NCI-H146 treated with DMSO at 0.1 percent for 48 hours (cell line): ENCODE data around the gene ACSM2B.
"Not testable (repeated sequence)": the region's sequence is repeated elsewhere in the genome, so short reads cannot be mapped to it uniquely, and the experiment has no call there.

ENCODE experiments used
- DNase-seq: peaks from one replicate; lab custom pipeline; 2025; ENCODE audit not compliant: unreplicated experiment; lab: John Stamatoyannopoulos, UW

The ACSM2B gene, protein sequence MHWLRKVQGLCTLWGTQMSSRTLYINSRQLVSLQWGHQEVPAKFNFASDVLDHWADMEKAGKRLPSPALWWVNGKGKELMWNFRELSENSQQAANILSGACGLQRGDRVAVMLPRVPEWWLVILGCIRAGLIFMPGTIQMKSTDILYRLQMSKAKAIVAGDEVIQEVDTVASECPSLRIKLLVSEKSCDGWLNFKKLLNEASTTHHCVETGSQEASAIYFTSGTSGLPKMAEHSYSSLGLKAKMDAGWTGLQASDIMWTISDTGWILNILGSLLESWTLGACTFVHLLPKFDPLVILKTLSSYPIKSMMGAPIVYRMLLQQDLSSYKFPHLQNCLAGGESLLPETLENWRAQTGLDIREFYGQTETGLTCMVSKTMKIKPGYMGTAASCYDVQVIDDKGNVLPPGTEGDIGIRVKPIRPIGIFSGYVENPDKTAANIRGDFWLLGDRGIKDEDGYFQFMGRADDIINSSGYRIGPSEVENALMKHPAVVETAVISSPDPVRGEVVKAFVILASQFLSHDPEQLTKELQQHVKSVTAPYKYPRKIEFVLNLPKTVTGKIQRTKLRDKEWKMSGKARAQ

DNA sequence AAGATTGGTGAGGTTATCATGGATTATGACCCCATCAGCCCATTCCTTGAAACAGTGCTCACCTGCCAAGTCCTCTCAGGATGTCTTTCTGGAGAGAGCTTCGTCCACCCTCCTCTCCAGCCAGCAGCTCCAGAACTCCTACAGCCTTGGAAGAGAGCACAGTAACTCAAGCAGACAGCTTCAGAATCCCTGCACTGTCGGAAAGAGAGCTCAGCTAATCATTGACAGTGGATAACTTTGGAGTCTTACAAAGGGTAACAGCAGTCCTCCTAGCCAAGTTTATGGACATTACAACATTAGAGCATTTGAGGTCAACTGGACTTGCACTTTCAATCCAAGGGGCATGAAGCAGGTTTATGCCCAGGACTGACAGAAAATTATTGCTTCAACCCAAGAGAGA, at the start of gene ACSM2B:
TSS of gene ACSM2B (minus strand) at position 223 of the 400 bp plus-strand sequence. CDS start 11,522 bp downstream, outside the sequence.
- DNase-seq, result not testable (repeated sequence)

DNA sequence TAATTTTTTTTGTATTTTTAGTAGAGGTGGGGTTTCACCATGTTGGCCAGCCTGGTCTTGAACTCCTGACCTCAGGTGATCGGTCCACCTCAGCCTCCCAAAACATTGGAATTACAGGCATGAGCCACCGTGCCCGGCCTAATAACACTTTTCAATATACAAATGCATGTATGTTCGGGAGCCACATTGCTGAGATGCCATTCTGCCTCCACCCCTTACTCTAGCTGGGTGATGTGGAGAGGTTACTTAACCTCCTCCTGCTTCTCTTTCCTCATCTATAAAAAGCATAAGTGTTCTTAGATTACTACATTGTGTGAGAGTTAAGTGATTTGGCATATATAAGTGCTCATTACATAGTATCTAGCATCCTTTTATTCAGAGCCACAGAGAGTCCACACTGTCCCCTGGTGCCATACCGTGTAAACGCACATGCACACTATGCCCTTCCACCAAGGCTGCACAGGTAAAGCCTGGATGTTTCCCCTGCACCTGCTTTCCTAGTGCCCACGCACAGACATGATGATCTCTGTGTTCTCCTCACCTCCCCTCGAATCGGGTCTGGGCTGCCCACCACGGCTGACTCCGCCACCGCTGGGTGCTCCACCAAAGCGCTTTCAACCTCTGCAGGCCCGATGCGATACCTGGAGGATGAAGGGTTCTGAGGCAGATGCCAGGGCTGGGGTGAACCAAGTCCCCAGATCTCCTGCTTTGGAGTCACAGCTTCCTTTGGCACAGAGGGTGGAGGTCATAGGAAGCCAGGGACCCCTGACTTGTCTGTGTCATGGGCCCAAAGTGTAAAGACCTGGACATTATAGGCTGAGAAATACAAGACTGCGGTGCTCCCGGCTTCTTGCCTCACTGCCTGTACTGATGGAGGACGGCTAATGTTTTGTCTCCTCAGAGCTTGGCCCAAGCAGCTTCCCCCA, 49.0 kb upstream of the ACSM2B start:
- DNase-seq, result no peak

DNA sequence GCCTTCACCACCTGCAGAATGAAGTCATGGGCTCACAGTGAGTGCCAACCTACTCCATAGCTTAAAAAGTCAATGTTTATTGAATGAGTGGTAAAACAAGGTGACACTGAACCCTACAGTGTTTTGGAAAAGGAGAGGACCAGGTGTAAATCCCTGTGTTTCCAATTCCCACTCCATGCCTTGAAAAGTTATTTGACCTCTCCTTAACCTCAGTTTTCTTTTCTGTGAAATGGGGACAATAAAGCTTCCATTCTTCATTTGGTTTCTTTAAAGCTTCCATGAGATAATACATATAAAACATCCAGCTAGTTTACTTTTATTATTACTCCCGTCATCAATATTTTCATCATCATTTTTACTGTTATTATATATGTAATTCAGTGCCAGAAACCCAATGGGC, 48.0 kb upstream of the ACSM2B start:
- DNase-seq, result no peak

DNA sequence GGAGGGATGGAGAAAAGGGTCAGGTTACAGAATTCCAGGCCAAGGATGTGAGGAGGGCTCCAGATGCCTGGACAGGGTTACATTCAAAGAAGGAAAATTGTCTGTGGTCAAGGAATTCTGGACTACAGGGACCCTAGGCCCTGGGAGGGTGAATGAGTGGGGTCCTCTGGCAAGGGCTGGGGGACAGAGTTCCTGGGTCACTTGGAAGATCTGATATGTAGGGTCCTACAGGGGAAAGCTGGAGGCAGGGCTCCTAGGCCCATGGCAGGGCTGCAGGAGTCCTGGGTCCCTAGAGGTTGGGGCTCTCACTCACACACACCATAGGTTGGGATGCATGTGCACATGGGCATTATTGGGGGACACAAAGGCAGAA, 46.3 kb upstream of the ACSM2B start:
- no peak for DNase-seq

DNA sequence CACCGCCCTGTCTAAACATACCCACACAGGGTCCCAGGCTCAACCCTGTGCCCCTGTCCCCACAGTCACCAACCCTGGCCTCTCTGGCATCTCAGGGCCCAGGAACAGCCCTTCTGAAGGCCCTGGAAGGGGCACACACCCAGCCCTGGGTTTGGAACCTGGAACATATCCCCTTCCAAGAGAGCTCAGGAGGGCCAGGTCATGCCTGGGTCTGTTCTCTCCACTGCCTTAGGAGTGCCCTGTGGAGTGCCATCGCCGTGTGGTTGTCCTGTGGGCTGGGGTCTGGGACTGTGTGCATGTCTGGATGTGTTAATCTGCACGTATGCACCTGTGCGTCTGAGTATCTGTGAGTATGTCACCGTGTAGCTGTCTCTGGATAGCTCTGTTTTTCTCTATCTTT, 45.2 kb upstream of the ACSM2B start:
- DNase-seq, result no peak

DNA sequence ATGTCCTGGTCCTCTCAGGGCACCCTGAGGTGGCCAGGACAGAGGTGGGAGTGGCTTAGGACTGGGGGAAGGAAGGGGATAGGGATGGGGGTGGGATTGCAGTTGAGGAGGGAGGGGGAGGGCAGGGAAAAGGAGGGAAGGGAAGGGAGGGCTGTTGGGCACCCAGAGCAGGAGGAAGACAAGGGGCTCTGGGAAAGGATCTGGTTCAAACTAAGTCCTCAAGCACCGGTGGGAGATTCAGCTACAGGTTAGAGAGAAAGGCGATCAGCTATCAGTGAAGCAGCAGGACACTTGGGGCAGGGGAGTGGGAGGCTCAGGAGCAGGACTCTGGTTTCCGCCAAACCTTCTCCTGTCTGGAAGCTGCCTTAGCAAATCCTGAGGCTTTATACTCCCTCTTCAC, 44.6 kb upstream of the ACSM2B start:
- no peak for DNase-seq

DNA sequence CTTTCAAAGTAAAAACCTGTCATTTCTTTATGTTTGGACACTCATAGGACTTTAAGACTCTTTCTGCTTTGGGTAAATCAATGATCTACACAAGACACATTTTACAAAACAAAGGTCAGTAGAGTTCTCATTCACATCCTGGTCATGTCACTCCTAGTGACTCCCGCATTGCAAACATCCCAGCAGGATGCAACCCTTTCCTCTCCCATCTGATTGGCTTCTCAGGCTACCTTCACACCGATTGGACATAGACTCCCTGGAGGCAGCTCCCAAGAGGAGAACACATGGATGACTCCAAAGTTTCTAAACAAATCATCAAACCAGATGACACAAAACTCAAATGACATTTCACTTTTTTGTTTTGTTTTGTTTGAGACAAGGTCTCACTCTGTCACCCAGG, 43.8 kb upstream of the ACSM2B start:
- no peak for DNase-seq

DNA sequence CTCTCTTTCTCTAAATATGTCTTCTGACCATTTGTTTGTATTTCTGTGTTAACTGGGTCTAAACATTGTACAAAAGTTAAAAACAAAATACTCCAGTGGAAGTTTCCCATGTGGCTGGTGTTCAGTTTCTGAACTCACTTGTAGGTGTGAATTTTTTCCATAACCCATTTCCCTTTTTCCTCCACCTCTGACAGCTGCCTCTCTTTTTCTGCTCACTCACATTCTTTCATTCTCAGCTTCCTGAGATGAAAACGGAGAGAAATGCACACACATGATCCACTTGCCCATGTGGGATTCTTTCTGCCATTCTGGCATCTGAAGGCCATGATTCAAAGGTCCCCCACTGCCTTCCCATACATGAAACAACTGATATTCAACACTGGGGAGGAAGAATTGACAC, 41.1 kb upstream of the ACSM2B start:
- no peak for DNase-seq

DNA sequence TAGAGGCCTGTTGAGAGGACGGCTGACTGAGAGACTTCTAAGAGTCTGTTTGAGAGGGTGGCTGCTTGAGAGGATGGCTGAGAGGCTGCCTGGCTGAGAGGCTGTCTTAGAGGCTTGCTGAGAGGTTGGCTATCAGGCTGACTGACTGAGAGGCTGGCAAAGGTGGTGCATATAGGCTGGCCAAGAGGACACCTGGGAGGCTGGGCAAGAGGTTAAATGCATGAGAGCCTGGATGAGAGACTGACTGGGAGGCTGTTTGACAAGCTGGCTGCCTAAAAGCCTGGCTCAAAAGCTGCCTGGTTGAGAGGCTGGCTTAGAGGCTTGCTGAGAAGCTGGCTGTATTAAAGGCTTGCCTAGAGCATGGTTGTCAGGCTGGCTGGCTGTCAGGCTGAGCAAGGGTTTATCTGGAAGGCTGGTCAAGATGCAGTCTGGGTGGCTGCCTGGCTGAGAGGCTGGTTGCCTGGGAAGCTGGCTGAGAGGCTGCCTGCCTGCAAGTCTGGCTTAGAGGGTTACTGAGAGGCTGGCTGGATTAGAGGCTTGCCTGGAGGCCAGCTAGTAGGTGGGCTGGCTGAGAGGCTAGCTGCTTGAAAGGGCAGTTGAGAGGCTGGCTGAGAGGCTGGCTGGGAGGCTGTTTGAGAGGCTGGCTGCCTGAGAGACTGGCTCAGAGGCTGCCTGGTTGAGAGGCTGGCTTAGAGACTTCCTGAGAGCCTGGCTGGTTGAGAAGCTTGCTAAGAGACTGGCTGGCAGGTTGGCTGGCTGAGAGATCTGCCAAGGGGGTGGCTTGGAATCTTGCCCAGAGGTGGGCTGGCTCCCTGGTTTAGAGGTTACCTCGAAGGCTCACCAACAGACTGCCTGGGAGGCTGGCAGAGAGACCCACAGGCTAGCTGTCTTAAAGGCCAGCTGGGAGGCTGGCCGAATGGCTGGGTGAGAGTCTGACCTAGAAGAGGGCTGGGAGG, 38.3 kb upstream of the ACSM2B start:
- DNase-seq, result no peak

DNA sequence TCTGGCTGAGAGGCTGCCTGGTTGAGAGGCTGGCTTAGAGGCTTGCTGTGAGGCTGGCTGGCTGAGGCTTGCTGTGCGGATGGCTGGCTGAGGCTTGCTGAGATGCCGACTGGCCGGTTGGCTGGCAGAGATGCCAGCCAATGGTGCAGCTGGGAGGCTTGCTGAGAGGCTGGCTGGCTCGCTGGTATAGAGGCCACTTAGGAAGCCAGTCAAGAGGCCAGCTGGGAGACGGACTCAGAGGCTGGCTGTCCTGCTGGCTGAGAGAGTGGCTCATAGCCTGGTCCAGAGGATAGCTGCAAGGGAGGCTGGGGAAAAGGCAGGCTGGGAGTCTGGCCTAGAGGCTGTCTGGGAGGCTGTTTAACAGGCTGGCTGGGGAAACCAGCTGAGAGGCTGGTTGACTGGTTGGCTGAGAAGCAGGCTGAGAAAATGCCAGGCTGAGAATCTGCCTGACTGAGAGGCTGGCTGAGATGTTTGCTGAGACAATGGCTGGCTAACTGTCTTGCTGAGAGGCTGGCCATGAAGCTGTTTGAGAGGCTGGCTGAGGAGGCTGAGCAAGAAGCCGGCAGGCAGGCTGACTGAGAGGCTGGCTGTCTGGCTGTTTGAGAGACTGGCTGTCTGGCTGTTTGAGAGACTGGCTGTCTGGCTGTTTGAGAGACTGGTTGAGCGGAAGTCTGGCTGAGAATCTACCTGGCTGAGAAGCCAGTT, 37.5 kb upstream of the ACSM2B start:
- no peak for DNase-seq

DNA sequence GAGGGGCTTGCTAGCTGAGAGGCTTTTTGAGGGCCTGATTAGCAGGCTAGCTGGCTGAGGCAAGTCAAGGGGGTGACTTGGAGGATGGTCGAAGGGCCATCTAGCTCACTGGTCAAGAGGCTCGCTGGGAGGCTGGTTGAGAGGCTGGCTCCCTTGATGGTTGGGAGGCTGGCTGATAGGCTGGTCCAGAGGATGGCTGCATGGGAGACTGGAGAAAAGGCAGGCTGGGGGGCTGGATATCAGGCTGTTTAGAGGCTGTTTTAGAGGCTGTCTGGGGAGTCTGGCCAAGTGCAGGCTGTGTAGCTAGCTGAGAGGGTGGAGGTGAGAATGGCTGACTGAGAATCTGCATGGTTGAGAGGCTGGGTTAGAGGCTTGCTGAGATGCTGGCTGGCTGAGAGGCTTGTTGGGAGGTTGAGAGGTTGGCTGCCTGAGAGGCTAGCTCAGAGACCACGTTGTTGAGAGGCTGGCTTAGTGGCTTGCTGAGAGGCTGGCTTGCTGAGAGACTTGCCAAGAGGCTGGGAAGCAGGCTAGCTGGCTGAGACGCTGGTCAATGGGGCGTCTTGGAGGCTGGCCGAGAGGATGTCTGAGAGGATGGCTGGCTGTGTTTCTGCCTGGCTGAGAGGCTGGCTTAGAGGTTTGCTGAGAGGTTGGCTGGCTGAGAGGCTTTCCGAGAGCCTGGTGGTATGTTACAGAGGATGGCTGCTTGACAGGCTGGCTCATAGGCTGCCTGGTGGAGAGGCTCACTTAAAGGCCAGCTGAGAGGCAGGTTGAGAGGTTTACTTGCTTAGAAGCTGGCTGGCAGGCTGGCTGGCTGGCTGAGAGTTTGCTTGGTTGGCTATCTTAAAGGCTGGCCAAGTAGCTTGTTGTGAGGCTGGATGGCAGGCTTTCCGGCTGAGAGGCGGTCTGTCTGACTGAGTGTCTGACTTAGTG, 36.6 kb upstream of the ACSM2B start:
- no peak for DNase-seq

DNA sequence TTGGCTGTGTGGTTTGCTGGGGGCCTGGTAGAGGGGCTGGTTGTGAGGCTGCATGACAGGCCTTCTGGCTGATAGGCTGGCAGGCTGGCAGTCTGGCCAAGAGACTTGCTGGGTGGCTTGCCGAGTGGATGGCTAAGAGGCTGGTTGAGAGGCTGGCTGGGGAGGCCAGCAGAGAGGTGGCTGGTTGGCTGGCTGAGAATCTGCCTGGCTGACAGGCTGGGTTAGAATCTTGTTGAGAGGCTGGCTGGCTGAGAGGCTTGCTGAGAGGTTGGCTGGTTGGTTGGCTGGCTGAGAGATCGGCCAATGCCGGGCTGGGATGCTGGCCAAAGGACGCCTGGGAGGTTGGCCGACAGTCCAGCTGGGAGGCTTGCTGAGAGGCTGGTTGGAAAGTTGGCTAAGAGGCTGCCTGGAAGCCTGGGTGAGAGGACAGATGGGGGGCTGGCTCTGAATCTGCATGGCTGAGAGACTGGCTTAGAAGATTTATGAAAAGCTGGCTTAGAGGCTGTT, 35.9 kb upstream of the ACSM2B start:
- no peak for DNase-seq

DNA sequence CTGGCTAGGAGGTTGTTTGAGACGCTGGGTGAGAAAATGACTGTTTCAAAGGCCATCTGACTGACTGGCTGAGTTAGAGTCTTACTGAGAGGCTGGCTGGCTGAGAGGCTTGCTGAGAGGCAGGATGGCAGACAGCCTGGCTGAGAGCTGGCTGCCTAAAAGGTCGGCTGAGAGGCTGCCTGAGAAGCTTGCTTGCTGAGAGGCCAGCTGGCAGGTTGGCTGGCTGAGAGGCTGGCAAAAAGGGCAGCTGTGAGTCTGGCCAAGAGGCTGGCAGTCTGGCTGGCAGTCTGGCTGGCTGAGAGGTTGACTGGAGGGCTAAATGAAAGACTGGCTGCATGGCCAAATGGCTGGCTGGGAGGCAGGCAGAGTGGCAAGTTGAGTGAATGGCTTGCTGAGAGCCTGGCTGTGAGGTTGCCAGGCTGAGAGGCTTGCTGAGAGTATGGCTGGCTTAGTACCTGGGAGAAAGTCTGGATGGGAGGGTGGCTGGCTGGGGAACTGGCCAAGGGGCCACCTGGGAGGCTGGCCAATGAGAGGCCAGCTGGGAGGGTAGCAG, 35.3 kb upstream of the ACSM2B start:
- no peak for DNase-seq

DNA sequence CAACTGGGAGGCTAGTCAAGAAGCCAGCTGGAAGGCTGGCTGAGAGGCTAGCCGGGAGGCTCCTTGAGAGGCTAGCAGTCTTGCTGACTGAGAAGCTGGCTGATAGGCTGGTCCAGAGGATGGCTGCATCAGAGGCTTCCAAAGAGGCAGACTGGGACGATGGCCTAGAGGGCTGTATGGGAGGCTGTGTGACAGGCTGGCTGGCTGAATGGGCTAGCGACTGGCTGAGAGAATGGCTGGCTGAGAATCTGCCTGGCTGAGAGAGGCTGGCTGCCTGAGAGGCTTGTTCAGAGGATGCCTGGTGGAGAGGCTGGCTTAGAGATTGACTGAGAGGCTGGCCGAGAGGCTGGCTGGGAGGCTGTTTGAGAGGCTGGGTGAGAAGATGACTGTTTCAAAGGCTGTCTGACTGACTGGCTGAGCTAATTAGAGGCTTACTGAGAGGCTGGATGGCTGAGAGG, 34.8 kb upstream of the ACSM2B start:
- no peak for DNase-seq

DNA sequence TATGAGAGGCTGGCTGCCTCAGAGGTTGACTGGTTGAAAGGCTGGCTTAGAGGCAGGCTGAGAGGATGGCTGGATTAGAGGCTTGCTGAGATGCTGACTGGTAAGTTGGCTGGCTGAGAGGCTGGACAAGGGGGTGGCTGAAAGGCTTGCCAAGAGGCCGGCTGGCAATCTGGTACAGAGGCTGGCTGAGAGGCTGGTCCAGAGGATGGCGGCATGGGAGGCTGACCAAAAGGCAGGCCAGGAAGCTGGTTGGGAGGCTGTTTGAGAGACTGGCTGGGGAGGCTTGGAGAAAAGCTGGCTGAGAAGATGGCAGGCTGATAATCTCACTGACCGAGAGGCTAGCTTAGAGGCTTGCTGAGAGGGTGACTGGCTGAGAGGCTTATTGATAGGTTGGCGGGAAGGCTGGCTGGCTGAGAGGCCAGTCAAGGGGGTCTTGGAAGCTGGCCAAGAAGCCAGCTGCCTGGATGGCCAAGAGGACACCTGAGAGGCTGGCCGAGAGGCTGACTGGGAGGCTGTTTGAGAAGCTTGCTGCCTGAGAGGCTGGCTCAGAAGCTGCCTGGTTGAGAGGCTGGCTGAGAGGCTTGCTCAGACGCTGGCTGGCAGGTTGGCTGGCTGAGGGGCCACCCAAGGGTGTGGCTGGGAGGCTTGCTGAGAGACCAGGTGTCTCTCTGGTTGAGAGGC, 34.2 kb upstream of the ACSM2B start:
- DNase-seq, result no peak

DNA sequence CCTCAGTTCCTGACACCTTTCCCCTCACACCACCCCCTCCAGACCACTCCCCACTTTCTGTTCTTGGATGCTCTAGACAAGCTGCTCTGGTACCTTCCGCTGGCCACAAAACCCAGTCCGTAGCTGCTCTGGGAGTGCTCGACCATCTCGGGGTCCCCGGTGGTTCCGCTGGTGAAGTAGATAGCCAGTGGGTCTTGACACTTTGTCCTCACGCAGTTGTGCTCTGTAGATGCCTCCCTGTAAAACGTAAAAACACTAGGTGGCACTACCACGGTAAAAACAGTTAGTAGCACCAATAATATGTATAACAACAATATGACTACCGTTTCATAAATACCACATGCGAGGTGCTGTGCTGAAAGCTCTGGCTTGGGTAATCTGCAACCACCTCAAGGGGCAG, 26.0 kb upstream of the ACSM2B start:
- DNase-seq, result not testable (repeated sequence)

DNA sequence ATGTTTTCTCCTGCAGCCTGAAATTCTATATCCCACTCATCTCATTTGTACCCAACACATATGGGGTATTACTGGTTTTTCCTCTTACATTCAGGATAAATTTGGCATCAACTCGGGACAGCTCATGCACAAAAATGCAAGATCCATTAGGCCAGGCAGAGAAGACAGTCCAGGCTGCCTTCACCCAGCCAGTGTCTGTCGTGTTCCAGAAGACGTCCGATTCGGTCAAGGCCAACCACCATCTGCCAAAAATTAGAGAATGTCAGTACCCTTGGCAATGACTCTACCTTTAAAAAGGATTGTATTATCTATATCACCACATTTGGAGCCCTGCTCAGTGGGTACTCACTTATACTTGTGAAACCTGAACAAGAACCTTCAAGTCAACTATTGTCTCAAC, 23.3 kb upstream of the ACSM2B start:
- DNase-seq, result not testable (repeated sequence)
